ENCODE data around the gene USP17L17.
"Not testable (repeated sequence)": the region's sequence is repeated elsewhere in the genome, so short reads cannot be mapped to it uniquely, and the experiment has no call there.

DNA sequence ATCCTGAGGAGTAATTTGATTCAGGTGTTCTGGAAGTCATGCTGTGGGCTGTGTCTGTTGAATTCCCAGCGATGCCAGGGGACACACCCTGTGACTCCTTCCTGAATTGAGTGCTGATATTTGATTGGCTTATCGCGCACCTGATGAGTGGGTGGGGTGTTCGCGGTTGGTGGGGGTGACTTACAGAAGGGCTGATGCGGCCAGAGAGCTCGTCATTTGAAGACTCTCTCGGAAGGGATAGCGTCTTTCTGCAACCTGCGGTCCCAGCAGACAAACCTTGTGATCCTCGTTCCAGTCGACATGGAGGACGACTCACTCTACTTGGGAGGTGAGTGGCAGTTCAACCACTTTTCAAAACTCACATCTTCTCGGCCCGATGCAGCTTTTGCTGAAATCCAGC lies 9.6 kb upstream of the USP17L17 start, which contains the start of gene USP17L15:
- TF ChIP-seq EZH2 (IDR thresholded peaks at IDR 0.05), result not testable (repeated sequence)
- TF ChIP-seq, protein P1, sequence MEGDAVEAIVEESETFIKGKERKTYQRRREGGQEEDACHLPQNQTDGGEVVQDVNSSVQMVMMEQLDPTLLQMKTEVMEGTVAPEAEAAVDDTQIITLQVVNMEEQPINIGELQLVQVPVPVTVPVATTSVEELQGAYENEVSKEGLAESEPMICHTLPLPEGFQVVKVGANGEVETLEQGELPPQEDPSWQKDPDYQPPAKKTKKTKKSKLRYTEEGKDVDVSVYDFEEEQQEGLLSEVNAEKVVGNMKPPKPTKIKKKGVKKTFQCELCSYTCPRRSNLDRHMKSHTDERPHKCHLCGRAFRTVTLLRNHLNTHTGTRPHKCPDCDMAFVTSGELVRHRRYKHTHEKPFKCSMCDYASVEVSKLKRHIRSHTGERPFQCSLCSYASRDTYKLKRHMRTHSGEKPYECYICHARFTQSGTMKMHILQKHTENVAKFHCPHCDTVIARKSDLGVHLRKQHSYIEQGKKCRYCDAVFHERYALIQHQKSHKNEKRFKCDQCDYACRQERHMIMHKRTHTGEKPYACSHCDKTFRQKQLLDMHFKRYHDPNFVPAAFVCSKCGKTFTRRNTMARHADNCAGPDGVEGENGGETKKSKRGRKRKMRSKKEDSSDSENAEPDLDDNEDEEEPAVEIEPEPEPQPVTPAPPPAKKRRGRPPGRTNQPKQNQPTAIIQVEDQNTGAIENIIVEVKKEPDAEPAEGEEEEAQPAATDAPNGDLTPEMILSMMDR (IDR thresholded peaks at IDR 0.05), result not testable (repeated sequence)

Measured in neural progenitor cell (in vitro differentiated cells).